Glutamatergic neuron (in vitro differentiated cells): ENCODE results near the gene IL12RB2. TPM values are rescaled to one million over a fixed set of nuclear protein-coding genes. Genes with fewer than 3 reads are reported as not detected.
"Not testable (repeated sequence)": the region's sequence is repeated elsewhere in the genome, so short reads cannot be mapped to it uniquely, and the experiment has no call there.

Source experiments
- DNase-seq: peaks from one replicate; pipeline ENCODE4 v3.0.0; 2022
- H3K27ac Mint-ChIP-seq: one replicate; pipeline ENCODE4 v1.8.0; 2020; ENCODE audit warnings: mild to moderate bottlenecking, mixed read lengths, inconsistent platforms; ENCODE audit not compliant: unreplicated experiment
- H3K27me3 Mint-ChIP-seq: one replicate; pipeline ENCODE4 v1.8.0; 2020; ENCODE audit warnings: mild to moderate bottlenecking, moderate library complexity, mixed read lengths, inconsistent platforms; ENCODE audit not compliant: unreplicated experiment
- H3K36me3 Mint-ChIP-seq: one replicate; pipeline ENCODE4 v1.8.0; 2020; ENCODE audit warnings: mild to moderate bottlenecking, mixed read lengths, inconsistent platforms; ENCODE audit not compliant: unreplicated experiment
- H3K4me1 Mint-ChIP-seq: one replicate; pipeline ENCODE4 v1.8.0; 2020; ENCODE audit warnings: mild to moderate bottlenecking, low read depth, mixed read lengths, inconsistent platforms; ENCODE audit not compliant: unreplicated experiment
- H3K4me3 Mint-ChIP-seq: one replicate; pipeline ENCODE4 v1.8.0; 2020; ENCODE audit warnings: mild to moderate bottlenecking, mixed read lengths, inconsistent platforms; ENCODE audit not compliant: unreplicated experiment
- H3K9me3 Mint-ChIP-seq: one replicate; pipeline ENCODE4 v1.8.0; 2020; ENCODE audit warnings: mild to moderate bottlenecking, moderate library complexity, mixed read lengths, inconsistent platforms; ENCODE audit not compliant: unreplicated experiment
- CTCF ChIP-seq: fragments of 200-600 bp; sonication (generic); IDR thresholded peaks from one replicate; pipeline ENCODE4 v1.5.0; 2021; ENCODE audit not compliant: partially characterized antibody, unreplicated experiment
- total RNA-seq: library from RNA; stranded (reverse); fragmentation: NEBNext Ultra II Directional; extraction: Animal tissue kit (Norgen Biotek cat#: 25700); gene quantifications from one replicate; pipeline ENCODE4 v1.2.1, GENCODE V29; 2021; ENCODE audit not compliant: unreplicated experiment

IL12RB2 gene
- total RNA-seq, 1 donor from 2014 or later = not detected

- no peaks in the 10 kb centered on the region for H3K27me3 Mint-ChIP-seq
- no peak for DNase-seq
- H3K4me1 Mint-ChIP-seq = no peaks in the 10 kb centered on the region
- H3K36me3 Mint-ChIP-seq = no peaks in the 10 kb centered on the region
- H3K4me3 Mint-ChIP-seq = no peak overlapping the region
- TF ChIP-seq CTCF = no peak
- no peak overlapping the region for H3K27ac Mint-ChIP-seq
- no peaks in the 10 kb centered on the region for H3K9me3 Mint-ChIP-seq
These were observed 106.9 kb downstream of the IL12RB2 start for GRCh38 chr1:67414574-67414973.

- no peak for DNase-seq
- H3K9me3 Mint-ChIP-seq = no peaks in the 10 kb centered on the region
- H3K4me3 Mint-ChIP-seq = no peak overlapping the region
- no peak overlapping the region for H3K27ac Mint-ChIP-seq
- no peaks in the 10 kb centered on the region for H3K36me3 Mint-ChIP-seq
- no peaks in the 10 kb centered on the region for H3K4me1 Mint-ChIP-seq
- TF ChIP-seq CTCF = no peak
- H3K27me3 Mint-ChIP-seq = no peaks in the 10 kb centered on the region
These were observed 107.4 kb downstream of the IL12RB2 start for GRCh38 chr1:67415041-67415440.

GRCh38 chr1:67417733-67418132 lies 110.1 kb downstream of the IL12RB2 start:
- H3K27ac Mint-ChIP-seq, H3K36me3 Mint-ChIP-seq, H3K27me3 Mint-ChIP-seq, H3K4me3 Mint-ChIP-seq, H3K9me3 Mint-ChIP-seq, DNase-seq, H3K4me1 Mint-ChIP-seq: not testable (repeated sequence)

- H3K27ac Mint-ChIP-seq = no peak overlapping the region
- no peaks in the 10 kb centered on the region for H3K9me3 Mint-ChIP-seq
- TF ChIP-seq CTCF = no peak
- no peaks in the 10 kb centered on the region for H3K36me3 Mint-ChIP-seq
- H3K27me3 Mint-ChIP-seq = no peaks in the 10 kb centered on the region
- DNase-seq = no peak
- no peaks in the 10 kb centered on the region for H3K4me1 Mint-ChIP-seq
- H3K4me3 Mint-ChIP-seq = no peak overlapping the region
These were observed 111.3 kb downstream of the IL12RB2 start for GRCh38 chr1:67418839-67419586.

GRCh38 chr1:67420835-67421492 lies 113.3 kb downstream of the IL12RB2 start:
- Mint-ChIP-seq H3K36me3 (no peaks in the 10 kb centered on the region), H3K27ac (no peak overlapping the region), H3K4me3 (no peak overlapping the region), H3K9me3 (no peaks in the 10 kb centered on the region), H3K27me3 (no peaks in the 10 kb centered on the region), H3K4me1 (no peaks in the 10 kb centered on the region)
- TF ChIP-seq CTCF = no peak
- no peak for DNase-seq
